LoVo (cell line): ENCODE results near the gene CPT1C.

ENCODE experiments used
- DNase-seq: peaks from one replicate; pipeline ENCODE4 v3.0.0-alpha.2; 2016; ENCODE audit warnings: low spot score

CPT1C gene

DNA sequence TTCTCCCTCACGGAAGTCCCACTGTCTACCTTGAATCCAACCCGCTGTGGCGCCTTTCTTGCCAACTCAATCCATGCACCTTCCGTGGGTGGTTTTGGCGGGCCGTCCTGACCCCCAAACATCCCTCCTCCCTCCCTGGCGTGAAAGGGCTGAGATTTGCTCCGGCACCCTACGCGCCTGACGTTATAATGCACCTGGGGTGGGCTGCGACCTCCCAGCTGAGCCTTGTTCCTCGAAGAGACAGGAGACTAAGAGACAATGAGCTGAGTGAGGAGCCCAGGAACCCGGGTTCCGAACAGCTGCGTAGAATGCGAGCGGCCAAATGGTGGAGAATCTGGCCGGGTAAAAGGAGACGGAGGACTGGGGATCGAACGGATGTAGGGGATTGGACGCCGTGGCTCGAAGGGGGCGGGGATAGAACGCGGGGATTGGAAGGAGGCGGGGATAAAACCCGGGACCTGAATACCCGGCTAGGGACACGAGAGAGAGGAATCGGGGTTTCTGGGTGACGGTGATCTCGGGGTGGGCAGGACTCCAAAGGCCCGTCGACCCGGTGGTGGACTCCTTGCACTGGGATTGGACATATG, at the start of gene CPT1C:
Gene CPT1C (plus strand): TSS at position 461 of the 587 bp plus-strand sequence. CDS start 1,137 bp downstream, outside the sequence.
- DNase-seq = no peak

DNA sequence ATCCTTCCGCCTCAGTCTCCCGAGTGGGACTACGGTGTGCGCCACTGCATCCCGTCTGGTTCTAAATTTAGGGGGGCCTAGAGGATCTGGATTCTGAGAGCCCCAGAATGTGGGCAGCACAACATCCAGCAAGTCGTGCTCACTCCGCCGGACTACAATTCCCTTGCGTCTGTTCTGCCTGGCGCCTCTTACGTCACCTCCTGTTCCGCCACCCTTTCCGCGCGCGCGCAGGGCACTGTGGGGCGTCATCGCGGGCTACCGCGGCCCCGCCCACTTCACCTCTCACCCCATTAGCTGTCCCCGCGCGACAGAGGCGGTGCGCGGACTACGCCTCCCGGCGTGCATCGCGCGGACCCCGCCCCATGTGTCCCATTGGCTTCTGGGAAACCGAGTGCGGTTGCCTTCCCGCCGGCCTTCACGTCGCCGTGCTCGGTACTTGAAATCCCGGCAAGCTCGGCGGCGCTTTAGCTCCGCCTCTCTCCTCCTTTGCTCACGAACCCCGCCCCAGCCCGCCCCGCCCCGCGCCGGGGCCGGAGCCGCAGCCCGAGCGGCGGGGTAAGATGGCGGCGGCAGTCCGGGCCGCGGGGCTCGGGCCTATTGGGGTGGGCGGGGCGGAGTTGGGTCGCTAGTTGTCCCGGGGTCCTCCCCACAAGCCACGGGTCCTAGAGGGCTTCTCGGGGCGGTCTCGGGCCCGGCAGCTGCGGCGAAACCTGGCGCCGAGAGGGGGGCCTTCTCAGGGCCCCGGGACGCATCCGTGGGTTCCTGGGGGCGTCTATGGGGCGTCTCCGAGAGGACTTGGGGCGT, 49.0 kb upstream of the CPT1C start, which contains the start of gene SCAF1:
Gene SCAF1 (plus strand): TSS at position 522 of the 804 bp plus-strand sequence. CDS start 2,818 bp downstream, outside the sequence.
- DNase-seq = peak; percentile 99

GRCh38 chr19:49642492-49643035, 48.4 kb upstream of the CPT1C start:
- DNase-seq = peak; percentile 29

DNA sequence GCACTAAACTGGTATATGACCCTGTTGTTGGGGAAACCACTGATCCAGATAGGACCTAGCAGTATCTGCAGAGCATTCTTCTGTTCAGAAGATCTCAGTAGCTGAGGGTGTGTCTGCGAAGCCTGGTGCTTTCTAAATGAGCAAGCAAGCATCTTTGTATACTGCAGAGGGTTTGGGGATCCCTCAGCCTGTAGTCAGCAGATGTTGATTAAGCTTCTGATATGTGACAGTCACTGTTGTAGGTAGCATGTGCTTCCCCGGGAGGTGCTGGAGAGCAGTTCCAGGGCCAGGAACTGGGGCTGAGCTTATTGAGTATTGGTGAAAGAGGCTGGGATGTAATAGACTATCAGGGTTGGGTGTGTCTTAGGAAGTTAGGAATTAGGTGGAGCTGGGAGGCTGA, 47.5 kb upstream of the CPT1C start:
- DNase-seq = no peak

DNA sequence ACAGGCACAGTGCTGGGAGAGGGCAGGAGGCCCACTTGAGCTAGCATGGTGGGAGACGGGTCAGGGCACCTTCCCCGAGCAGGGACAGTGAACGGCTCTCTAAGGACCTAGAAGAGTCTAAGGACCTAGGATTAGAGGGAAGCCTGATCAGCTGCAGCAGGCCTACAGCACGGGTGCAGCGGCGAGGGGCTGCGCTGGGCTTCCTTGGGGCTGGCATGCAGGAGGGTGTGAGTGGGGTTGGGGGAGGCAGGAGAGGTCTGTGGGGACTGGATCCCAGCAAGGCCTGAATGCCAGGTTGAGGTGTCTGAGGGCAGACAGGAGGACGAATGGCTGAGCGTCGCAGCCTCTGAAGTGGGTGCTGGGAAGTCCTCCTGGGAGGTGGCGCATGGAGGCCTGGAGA, 45.3 kb upstream of the CPT1C start:
- DNase-seq = no peak

GRCh38 chr19:49645995-49646394, 44.9 kb upstream of the CPT1C start:
- DNase-seq = no peak

DNA sequence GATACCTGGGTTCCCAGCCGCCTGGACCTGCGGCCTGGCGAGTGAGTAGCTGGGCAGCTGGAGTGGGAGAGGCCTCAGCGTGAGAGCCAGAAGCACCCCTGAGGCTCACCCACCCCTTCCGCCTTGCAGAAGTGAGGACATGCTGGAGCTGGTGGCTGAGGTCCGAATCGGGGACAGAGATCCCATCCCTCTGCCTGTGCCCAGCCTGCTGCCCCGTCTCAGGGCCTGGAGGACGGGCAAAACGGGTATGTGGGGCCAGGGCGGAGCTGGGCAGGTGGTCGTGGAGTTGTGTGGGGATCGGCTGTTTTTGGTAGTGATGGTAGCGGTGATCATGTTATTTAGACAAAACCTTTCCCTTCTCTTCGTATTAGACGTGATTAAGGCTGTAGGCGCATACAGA, 44.3 kb upstream of the CPT1C start:
- DNase-seq = no peak

GRCh38 chr19:49651029-49651819, 39.7 kb upstream of the CPT1C start:
- no peak for DNase-seq

- no peak for DNase-seq
These were observed 38.9 kb upstream of the CPT1C start for GRCh38 chr19:49651820-49652550.

- DNase-seq = no peak
These were observed 38.1 kb upstream of the CPT1C start for GRCh38 chr19:49652551-49653465.

- DNase-seq = no peak
These were observed 37.5 kb upstream of the CPT1C start for GRCh38 chr19:49653466-49653806.

DNA sequence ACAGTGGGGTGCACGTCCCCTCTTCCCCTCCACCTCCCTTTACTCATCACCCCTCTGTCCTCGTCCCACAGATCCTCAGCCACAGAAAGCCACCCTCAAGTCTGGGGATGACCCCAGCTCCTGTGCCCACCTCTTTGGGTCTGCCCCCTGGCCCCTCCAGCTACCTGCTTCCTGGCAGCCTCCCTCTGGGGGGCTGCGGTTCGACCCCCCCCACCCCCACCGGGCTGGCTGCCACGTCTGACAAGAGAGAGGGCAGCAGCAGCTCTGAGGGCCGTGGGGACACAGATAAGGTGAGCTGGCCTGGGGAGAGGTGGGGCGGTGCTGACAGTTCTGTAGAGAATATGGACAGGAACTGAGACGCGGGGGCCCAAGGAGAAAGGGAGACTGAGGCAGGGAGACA, 36.3 kb upstream of the CPT1C start:
- no peak for DNase-seq

DNA sequence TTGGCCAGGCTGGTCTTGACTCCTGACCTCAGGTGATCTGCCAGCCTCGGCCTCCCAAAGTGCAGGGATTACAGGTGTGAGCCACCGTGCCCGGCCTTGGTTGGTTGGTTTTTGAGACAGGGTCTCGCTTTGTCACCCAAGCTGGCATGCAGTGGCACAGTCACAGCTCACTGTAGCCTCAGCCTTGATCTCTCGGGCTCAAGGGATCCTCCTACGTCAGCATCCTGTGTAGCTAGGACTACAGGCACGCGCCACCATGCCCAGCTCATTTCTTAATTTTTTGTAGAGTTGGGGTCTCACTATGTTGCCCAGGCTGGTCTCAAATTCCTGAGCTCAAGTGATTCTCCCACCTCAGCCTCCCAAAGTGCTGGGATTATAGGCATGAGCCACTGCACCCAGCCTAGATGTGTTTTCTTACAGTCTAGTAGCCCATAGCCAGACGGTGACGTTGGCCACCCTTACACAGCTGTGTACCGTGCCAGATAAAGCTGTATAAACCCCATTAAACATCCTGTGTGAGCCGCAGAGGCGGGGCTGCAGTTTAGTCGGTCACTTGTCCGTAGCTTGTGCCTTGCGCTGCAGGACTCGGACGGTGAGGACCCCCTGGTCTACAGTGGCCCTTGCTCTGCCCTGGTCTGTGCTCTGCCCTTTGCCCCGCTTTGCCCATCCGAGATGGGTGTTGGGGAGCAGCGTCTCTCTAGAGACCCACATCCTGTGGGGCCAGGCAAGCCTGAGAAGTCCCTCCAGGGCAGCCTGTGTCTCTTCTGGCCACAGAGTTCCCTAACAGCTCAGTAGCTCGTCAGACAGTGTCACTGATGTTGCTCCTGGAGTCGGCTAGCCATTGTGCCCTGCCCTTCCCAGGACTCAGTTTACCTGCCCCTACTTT, 35.1 kb upstream of the CPT1C start:
- no peak for DNase-seq

- DNase-seq = no peak
These were observed 34.3 kb upstream of the CPT1C start for GRCh38 chr19:49656456-49657109.

GRCh38 chr19:49657493-49658138, 33.3 kb upstream of the CPT1C start:
- no peak for DNase-seq

- DNase-seq = no peak
These were observed 32.8 kb upstream of the CPT1C start for GRCh38 chr19:49658139-49658517.

DNA sequence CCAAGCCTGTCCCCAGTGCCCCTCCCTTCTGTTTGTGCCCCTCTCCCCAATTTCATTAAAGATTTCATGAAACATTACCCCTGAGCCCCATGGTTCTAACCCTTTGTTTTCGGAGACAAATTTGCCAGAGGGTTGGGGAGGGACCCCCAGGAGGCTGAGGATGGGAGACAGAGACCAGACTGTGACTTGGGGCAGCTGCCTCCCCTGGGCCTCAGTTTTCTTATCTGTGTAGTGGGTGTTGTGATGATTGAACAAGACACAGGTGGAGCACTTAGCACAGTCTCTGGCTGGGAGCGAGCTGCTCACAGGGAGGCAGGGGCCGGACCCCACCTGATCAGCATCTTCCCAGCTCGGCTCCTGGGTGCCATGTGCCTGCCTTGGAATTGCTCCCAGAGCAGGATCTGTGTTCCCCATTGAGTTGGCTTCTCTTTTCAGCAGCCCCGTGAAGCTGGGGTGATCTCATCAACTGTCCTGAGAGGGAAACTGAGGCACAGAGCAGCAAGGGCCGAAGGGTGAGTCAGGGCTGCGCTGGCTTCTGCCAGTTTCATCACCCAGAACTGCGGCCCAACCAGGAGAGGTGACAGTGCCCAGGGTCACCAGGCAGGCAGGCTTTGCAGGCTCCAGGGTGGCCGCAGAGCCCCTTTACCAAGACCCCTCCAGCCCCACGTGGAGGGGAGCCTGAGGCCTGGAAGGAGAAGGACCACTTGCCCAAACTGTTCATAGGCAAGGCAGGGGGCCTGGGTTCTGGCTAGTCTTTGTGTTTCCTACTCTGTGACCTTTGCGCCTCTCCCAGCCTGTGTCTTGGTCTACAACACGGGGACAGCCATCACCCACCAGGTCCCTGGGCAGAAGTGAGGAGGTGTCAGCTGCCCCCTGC, 32.1 kb upstream of the CPT1C start:
- no peak for DNase-seq
